Measurements from ENCODE around the gene COPS7A. TPM values are rescaled to one million over a fixed set of nuclear protein-coding genes. Genes with fewer than 3 reads are reported as not detected.

Gene COPS7A
- polyA plus RNA-seq, 2 donors, result 34.7 to 55.4 TPM

GRCh38 chr12:6694701-6695100, 29.1 kb upstream of the COPS7A start:
- peaks cover 2 to 9% of the 10 kb centered on the region in 2 donors for H3K27me3 ChIP-seq (ENCODE audit: control insufficient read depth in 1 of 2, insufficient read depth in 2 of 2, low read length in 2 of 2)
- H3K36me3 ChIP-seq (ENCODE audit: control insufficient read depth in 2 of 2, insufficient read depth in 2 of 2, low read length in 1 of 2), result no peaks in the 10 kb centered on the region
- H3K4me3 ChIP-seq (ENCODE audit: low read depth in 1 of 2, low read length in 2 of 2), result no peak overlapping the region
- no peaks in the 10 kb centered on the region for H3K9me3 ChIP-seq (ENCODE audit: control insufficient read depth in 2 of 2, insufficient read depth in 1 of 2, low read depth in 1 of 2, low read length in 1 of 2)
- peaks cover 0 to 2% of the 10 kb centered on the region in 2 donors for H3K4me1 ChIP-seq (ENCODE audit: control insufficient read depth in 2 of 2, insufficient read depth in 2 of 2, low read length in 1 of 2)
- H3K27ac ChIP-seq (ENCODE audit: low read depth in 2 of 2, low read length in 1 of 2), result no peak overlapping the region
- WGBS, 2 donors, result 74 to 79% methylated on average over 9 of the region's 9 CpGs

GRCh38 chr12:6695313-6696045, 28.4 kb upstream of the COPS7A start:
- Histone ChIP-seq H3K9me3 (ENCODE audit: control insufficient read depth in 2 of 2, insufficient read depth in 1 of 2, low read depth in 1 of 2, low read length in 1 of 2) (no peaks in the 10 kb centered on the region), H3K4me3 (ENCODE audit: low read depth in 1 of 2, low read length in 2 of 2) (no peak overlapping the region), H3K4me1 (ENCODE audit: control insufficient read depth in 2 of 2, insufficient read depth in 2 of 2, low read length in 1 of 2) (peaks cover 3 to 5% of the 10 kb centered on the region in 2 donors), H3K36me3 (ENCODE audit: control insufficient read depth in 2 of 2, insufficient read depth in 2 of 2, low read length in 1 of 2) (no peaks in the 10 kb centered on the region), H3K27ac (ENCODE audit: low read depth in 2 of 2, low read length in 1 of 2) (no peak overlapping the region), H3K27me3 (ENCODE audit: control insufficient read depth in 1 of 2, insufficient read depth in 2 of 2, low read length in 2 of 2) (peaks cover 2 to 12% of the 10 kb centered on the region in 2 donors)
- WGBS, 2 donors, result 66 to 71% methylated on average over 11 of the region's 11 CpGs

- no peak overlapping the region for H3K27ac ChIP-seq (ENCODE audit: low read depth in 2 of 2, low read length in 1 of 2)
- H3K9me3 ChIP-seq (ENCODE audit: control insufficient read depth in 2 of 2, insufficient read depth in 1 of 2, low read depth in 1 of 2, low read length in 1 of 2), result no peaks in the 10 kb centered on the region
- peaks cover 3 to 7% of the 10 kb centered on the region in 2 donors for H3K4me1 ChIP-seq (ENCODE audit: control insufficient read depth in 2 of 2, insufficient read depth in 2 of 2, low read length in 1 of 2)
- no peaks in the 10 kb centered on the region for H3K36me3 ChIP-seq (ENCODE audit: control insufficient read depth in 2 of 2, insufficient read depth in 2 of 2, low read length in 1 of 2)
- peaks cover 2 to 18% of the 10 kb centered on the region in 2 donors for H3K27me3 ChIP-seq (ENCODE audit: control insufficient read depth in 1 of 2, insufficient read depth in 2 of 2, low read length in 2 of 2)
- 75 to 76% methylated on average over 17 of the region's 17 CpGs for WGBS, 2 donors
- no peak overlapping the region for H3K4me3 ChIP-seq (ENCODE audit: low read depth in 1 of 2, low read length in 2 of 2)
These were observed 26.9 kb upstream of the COPS7A start for GRCh38 chr12:6696690-6697583.

- peaks cover 2 to 18% of the 10 kb centered on the region in 2 donors for H3K27me3 ChIP-seq (ENCODE audit: control insufficient read depth in 1 of 2, insufficient read depth in 2 of 2, low read length in 2 of 2)
- WGBS, 2 donors, result 68 to 74% methylated on average over 17 of the region's 17 CpGs
- H3K4me1 ChIP-seq (ENCODE audit: control insufficient read depth in 2 of 2, insufficient read depth in 2 of 2, low read length in 1 of 2), result peaks cover 3 to 7% of the 10 kb centered on the region in 2 donors
These were observed 26.1 kb upstream of the COPS7A start for GRCh38 chr12:6697584-6698351.

GRCh38 chr12:6698352-6699046, 25.3 kb upstream of the COPS7A start:
- H3K4me3 ChIP-seq (ENCODE audit: low read depth in 1 of 2, low read length in 2 of 2), result no peak overlapping the region
- WGBS, 2 donors, result 52 to 62% methylated on average over 8 of the region's 8 CpGs
- peaks cover 2 to 18% of the 10 kb centered on the region in 2 donors for H3K27me3 ChIP-seq (ENCODE audit: control insufficient read depth in 1 of 2, insufficient read depth in 2 of 2, low read length in 2 of 2)
- no peak overlapping the region for H3K27ac ChIP-seq (ENCODE audit: low read depth in 2 of 2, low read length in 1 of 2)
- peaks cover 3 to 7% of the 10 kb centered on the region in 2 donors for H3K4me1 ChIP-seq (ENCODE audit: control insufficient read depth in 2 of 2, insufficient read depth in 2 of 2, low read length in 1 of 2)
- H3K9me3 ChIP-seq (ENCODE audit: control insufficient read depth in 2 of 2, insufficient read depth in 1 of 2, low read depth in 1 of 2, low read length in 1 of 2), result no peaks in the 10 kb centered on the region
- no peaks in the 10 kb centered on the region for H3K36me3 ChIP-seq (ENCODE audit: control insufficient read depth in 2 of 2, insufficient read depth in 2 of 2, low read length in 1 of 2)

More at GRCh38 chr12:6697584-6698351, 26.1 kb upstream of the COPS7A start:
- H3K27ac ChIP-seq (ENCODE audit: low read depth in 2 of 2, low read length in 1 of 2), result no peak overlapping the region
- H3K36me3 ChIP-seq (ENCODE audit: control insufficient read depth in 2 of 2, insufficient read depth in 2 of 2, low read length in 1 of 2), result no peaks in the 10 kb centered on the region
- no peak overlapping the region for H3K4me3 ChIP-seq (ENCODE audit: low read depth in 1 of 2, low read length in 2 of 2)
- H3K9me3 ChIP-seq (ENCODE audit: control insufficient read depth in 2 of 2, insufficient read depth in 1 of 2, low read depth in 1 of 2, low read length in 1 of 2), result no peaks in the 10 kb centered on the region

GRCh38 chr12:6699259-6699988, 24.4 kb upstream of the COPS7A start:
- Histone ChIP-seq H3K4me1 (ENCODE audit: control insufficient read depth in 2 of 2, insufficient read depth in 2 of 2, low read length in 1 of 2) (peaks cover 3 to 7% of the 10 kb centered on the region in 2 donors), H3K36me3 (ENCODE audit: control insufficient read depth in 2 of 2, insufficient read depth in 2 of 2, low read length in 1 of 2) (no peaks in the 10 kb centered on the region), H3K27ac (ENCODE audit: low read depth in 2 of 2, low read length in 1 of 2) (no peak overlapping the region), H3K4me3 (ENCODE audit: low read depth in 1 of 2, low read length in 2 of 2) (no peak overlapping the region), H3K9me3 (ENCODE audit: control insufficient read depth in 2 of 2, insufficient read depth in 1 of 2, low read depth in 1 of 2, low read length in 1 of 2) (no peaks in the 10 kb centered on the region), H3K27me3 (ENCODE audit: control insufficient read depth in 1 of 2, insufficient read depth in 2 of 2, low read length in 2 of 2) (peaks cover 2 to 18% of the 10 kb centered on the region in 2 donors)
- WGBS, 2 donors, result 18 to 21% methylated on average over 16 of the region's 16 CpGs

GRCh38 chr12:6699989-6700645, 23.7 kb upstream of the COPS7A start:
- peaks cover 2 to 18% of the 10 kb centered on the region in 2 donors for H3K27me3 ChIP-seq (ENCODE audit: control insufficient read depth in 1 of 2, insufficient read depth in 2 of 2, low read length in 2 of 2)
- H3K9me3 ChIP-seq (ENCODE audit: control insufficient read depth in 2 of 2, insufficient read depth in 1 of 2, low read depth in 1 of 2, low read length in 1 of 2), result no peaks in the 10 kb centered on the region
- WGBS, 2 donors, result 2% methylated on average over 45 to 65 of the region's 65 CpGs
- H3K36me3 ChIP-seq (ENCODE audit: control insufficient read depth in 2 of 2, insufficient read depth in 2 of 2, low read length in 1 of 2), result no peaks in the 10 kb centered on the region
- peak overlapping the region; percentile 33 to 41 for H3K4me3 ChIP-seq (ENCODE audit: low read depth in 1 of 2, low read length in 2 of 2)
- no peak overlapping the region for H3K27ac ChIP-seq (ENCODE audit: low read depth in 2 of 2, low read length in 1 of 2)
- peaks cover 3 to 7% of the 10 kb centered on the region in 2 donors for H3K4me1 ChIP-seq (ENCODE audit: control insufficient read depth in 2 of 2, insufficient read depth in 2 of 2, low read length in 1 of 2)

- 0 to 1% methylated on average over 11 to 42 of the region's 43 CpGs for WGBS, 2 donors
- H3K27ac ChIP-seq (ENCODE audit: low read depth in 2 of 2, low read length in 1 of 2), result no peak within 1 kb of the TSS
These were observed 23.2 kb upstream of the COPS7A start, which contains the start of gene PIANP for GRCh38 chr12:6700646-6701051. TSS of gene PIANP (minus strand) at chr12:6700815. CDS start at chr12:6698061, 2,754 bp downstream.

More at GRCh38 chr12:6700646-6701051, 23.2 kb upstream of the COPS7A start, which contains the start of gene PIANP:
- Histone ChIP-seq H3K4me1 (ENCODE audit: control insufficient read depth in 2 of 2, insufficient read depth in 2 of 2, low read length in 1 of 2) (peaks cover 3 to 7% of the 10 kb centered on the region in 2 donors), H3K36me3 (ENCODE audit: control insufficient read depth in 2 of 2, insufficient read depth in 2 of 2, low read length in 1 of 2) (no peaks in the 10 kb centered on the region), H3K9me3 (ENCODE audit: control insufficient read depth in 2 of 2, insufficient read depth in 1 of 2, low read depth in 1 of 2, low read length in 1 of 2) (no peaks in the 10 kb centered on the region), H3K4me3 (ENCODE audit: low read depth in 1 of 2, low read length in 2 of 2) (peak within 1 kb of the TSS; percentile 33 to 41), H3K27me3 (ENCODE audit: control insufficient read depth in 1 of 2, insufficient read depth in 2 of 2, low read length in 2 of 2) (peaks cover 2 to 18% of the 10 kb centered on the region in 2 donors)
